BJ (cell line): Measurements from ENCODE around the gene DNMT3A. TPM values are rescaled to one million over a fixed set of nuclear protein-coding genes. Genes with fewer than 3 reads are reported as not detected.

Experiments
- CTCF ChIA-PET: fragments of 350-600 bp; formaldehyde crosslinking; extraction: SDS; loops from one replicate; lab custom pipeline; 2021; ENCODE audit warnings: antibody characterized with exemption, inconsistent platforms; lab: Yijun Ruan, JAX
- POLR2A ChIA-PET: fragments of 300-600 bp; sonication (Branson Sonifier 250); formaldehyde crosslinking; extraction: SDS; loops from one replicate; lab custom pipeline; 2021; ENCODE audit warnings: antibody characterized with exemption; lab: Charles Lee
- DNase-seq: peaks from one replicate; pipeline ENCODE4 v3.0.0-alpha.2; 2011; ENCODE audit warnings: low read depth
- H3K27me3 ChIP-seq: 2 replicates; pipeline ENCODE4 v1.6.0; 2011; ENCODE audit warnings: low read length; ENCODE audit not compliant: control insufficient read depth, insufficient read depth
- H3K36me3 ChIP-seq: 2 replicates; pipeline ENCODE4 v1.5.1; 2011; ENCODE audit warnings: low read length; ENCODE audit not compliant: control insufficient read depth, insufficient read depth
- H3K4me3 ChIP-seq: 2 replicates; pipeline ENCODE4 v1.5.1; 2011; ENCODE audit warnings: low read depth, mild to moderate bottlenecking, control low read depth, low read length
- polyA plus RNA-seq: library from polyadenylated mRNA; depleted of rRNA; stranded (reverse); fragments of >200 nt; gene quantifications from 2 replicates; pipeline ENCODE4 v1.2.3, GENCODE V29; 2011
- TF ChIP-seq, protein P1 (sequence below): IDR thresholded peaks from 2 replicates; pipeline ENCODE4 v1.5.1; 2011; ENCODE audit warnings: low read depth, mild to moderate bottlenecking, control low read depth, inconsistent platforms, low read length, moderate library complexity; ENCODE audit not compliant: insufficient read depth

The DNMT3A gene
- polyA plus RNA-seq, 1 experiment = 3.0 TPM

GRCh38 chr2:25361261-25362048 lies 19.7 kb upstream of the DNMT3A start:
- Histone ChIP-seq H3K36me3 (no peaks in the 10 kb centered on the region), H3K4me3 (peak overlapping the region; percentile 16; the same call in 1 of the 2 replicates), H3K27me3 (no peaks in the 10 kb centered on the region)
- no peak for DNase-seq
- TF ChIP-seq, protein P1, sequence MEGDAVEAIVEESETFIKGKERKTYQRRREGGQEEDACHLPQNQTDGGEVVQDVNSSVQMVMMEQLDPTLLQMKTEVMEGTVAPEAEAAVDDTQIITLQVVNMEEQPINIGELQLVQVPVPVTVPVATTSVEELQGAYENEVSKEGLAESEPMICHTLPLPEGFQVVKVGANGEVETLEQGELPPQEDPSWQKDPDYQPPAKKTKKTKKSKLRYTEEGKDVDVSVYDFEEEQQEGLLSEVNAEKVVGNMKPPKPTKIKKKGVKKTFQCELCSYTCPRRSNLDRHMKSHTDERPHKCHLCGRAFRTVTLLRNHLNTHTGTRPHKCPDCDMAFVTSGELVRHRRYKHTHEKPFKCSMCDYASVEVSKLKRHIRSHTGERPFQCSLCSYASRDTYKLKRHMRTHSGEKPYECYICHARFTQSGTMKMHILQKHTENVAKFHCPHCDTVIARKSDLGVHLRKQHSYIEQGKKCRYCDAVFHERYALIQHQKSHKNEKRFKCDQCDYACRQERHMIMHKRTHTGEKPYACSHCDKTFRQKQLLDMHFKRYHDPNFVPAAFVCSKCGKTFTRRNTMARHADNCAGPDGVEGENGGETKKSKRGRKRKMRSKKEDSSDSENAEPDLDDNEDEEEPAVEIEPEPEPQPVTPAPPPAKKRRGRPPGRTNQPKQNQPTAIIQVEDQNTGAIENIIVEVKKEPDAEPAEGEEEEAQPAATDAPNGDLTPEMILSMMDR = no peak
- POLR2A ChIA-PET = interaction anchor here (0.6 kb wide), 1 partner anchor 326 kb away, joined by 6 read pairs; no protein-coding TSS in a partner anchor
- CTCF ChIA-PET = interaction anchor here (0.6 to 6.0 kb wide), 27 partner anchors 10 to 353 kb away, joined by 3 to 37 read pairs (median 4); partner anchors contain the start of gene DNMT3A

GRCh38 chr2:25358836-25359235 lies 17.1 kb upstream of the DNMT3A start:
- ChIA-PET POLR2A (no interaction called here), CTCF (interaction anchor here (0.7 to 6.0 kb wide), 2 partner anchors 15 to 18 kb away, joined by 3 to 37 read pairs; no protein-coding TSS in a partner anchor)
- Histone ChIP-seq H3K4me3 (no peak overlapping the region), H3K27me3 (peaks cover 3% of the 10 kb centered on the region; the same call in 1 of the 2 replicates), H3K36me3 (no peaks in the 10 kb centered on the region)
- TF ChIP-seq, protein P1 = no peak
- DNase-seq = no peak

GRCh38 chr2:25358249-25358815 lies 16.6 kb upstream of the DNMT3A start:
- TF ChIP-seq, protein P1 = no peak
- POLR2A ChIA-PET = no interaction called here

DNA sequence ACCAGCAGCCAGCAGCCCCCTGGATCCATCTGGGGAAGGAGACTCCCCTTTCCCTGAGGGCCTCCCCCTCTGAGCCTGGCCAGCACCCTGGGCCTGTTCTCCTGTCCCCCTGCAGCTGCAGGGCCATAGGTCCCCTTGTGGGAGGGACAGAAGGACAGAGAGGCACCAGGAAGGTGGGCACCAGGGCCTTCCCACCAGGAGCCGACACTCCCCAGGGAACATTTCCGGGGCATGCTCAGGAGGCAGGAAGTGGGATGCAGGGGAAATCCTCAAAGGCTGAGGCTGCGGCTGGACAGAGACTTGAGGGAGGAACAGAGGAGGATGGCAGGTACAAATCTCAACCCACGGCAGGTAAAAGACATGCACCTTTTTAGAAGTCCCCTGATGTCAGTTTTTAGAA lies 14.4 kb upstream of the DNMT3A start:
- H3K36me3 ChIP-seq = no peaks in the 10 kb centered on the region
- peaks cover 3% of the 10 kb centered on the region; the same call in 1 of the 2 replicates for H3K27me3 ChIP-seq
- ChIA-PET CTCF (no interaction called here), POLR2A (no interaction called here)
- no peak for DNase-seq
- TF ChIP-seq, protein P1 = no peak
- no peak overlapping the region for H3K4me3 ChIP-seq

More at GRCh38 chr2:25358249-25358815, 16.6 kb upstream of the DNMT3A start:
- Histone ChIP-seq H3K27me3 (peaks cover 3% of the 10 kb centered on the region; the same call in 1 of the 2 replicates), H3K36me3 (no peaks in the 10 kb centered on the region), H3K4me3 (no peak overlapping the region)
- no peak for DNase-seq
- CTCF ChIA-PET = interaction anchor here (6.0 kb wide), 1 partner anchor 18 kb away, joined by 37 read pairs; no protein-coding TSS in a partner anchor

DNA sequence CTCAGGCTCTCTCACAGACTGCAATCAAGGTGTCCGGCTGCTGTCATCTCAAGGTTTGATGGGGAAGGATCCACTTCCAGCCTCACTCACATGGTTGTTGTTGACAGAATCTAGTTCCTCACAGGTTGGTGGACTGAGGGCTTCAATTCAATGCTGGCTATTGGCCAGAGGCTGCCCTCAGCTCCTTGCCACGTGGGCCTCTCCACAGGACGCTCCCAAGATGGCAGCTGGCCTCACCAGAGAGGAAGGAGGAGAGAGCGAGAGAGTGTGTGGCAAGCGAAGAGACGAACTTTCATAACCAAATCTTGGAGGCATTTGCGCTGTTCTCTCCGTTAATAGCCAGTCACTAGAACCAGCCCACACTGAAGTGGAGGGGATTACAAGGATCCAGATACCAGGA lies 13.5 kb upstream of the DNMT3A start:
- TF ChIP-seq, protein P1 = no peak
- peaks cover 3% of the 10 kb centered on the region; the same call in 1 of the 2 replicates for H3K27me3 ChIP-seq
- POLR2A ChIA-PET = no interaction called here
- CTCF ChIA-PET = no interaction called here
- H3K36me3 ChIP-seq = no peaks in the 10 kb centered on the region
- no peak for DNase-seq
- H3K4me3 ChIP-seq = no peak overlapping the region
